H9 (cell line): Measurements from ENCODE around the gene LRCH4. TPM values are rescaled to one million over a fixed set of nuclear protein-coding genes. Genes with fewer than 3 reads are reported as not detected.

ENCODE experiments used
- DNase-seq: peaks from one replicate; pipeline ENCODE4 v3.0.0-alpha.2; 2017
- H2AFZ ChIP-seq: one replicate; pipeline ENCODE4 v1.6.1; 2013; ENCODE audit warnings: mild to moderate bottlenecking, low read length, control low read depth, moderate library complexity
- H2AK5ac ChIP-seq: 2 replicates; pipeline ENCODE4 v1.6.1; 2013; ENCODE audit warnings: low read length, control low read depth, mixed read lengths; ENCODE audit not compliant: insufficient read length
- H2BK120ac ChIP-seq: one replicate; pipeline ENCODE4 v1.6.1; 2013; ENCODE audit warnings: low read depth, mild to moderate bottlenecking, low read length, control low read depth, inconsistent platforms; ENCODE audit not compliant: poor library complexity, severe bottlenecking
- H2BK12ac ChIP-seq: 2 replicates; pipeline ENCODE4 v1.6.1; 2013; ENCODE audit warnings: low read length, control low read depth, mixed read lengths, low read depth; ENCODE audit not compliant: insufficient read length
- H2BK15ac ChIP-seq: 2 replicates; pipeline ENCODE4 v1.6.1; 2013; ENCODE audit warnings: low read depth, low read length, control low read depth
- H2BK20ac ChIP-seq: one replicate; pipeline ENCODE4 v1.6.1; 2013; ENCODE audit warnings: low read depth, mild to moderate bottlenecking, low read length, control low read depth, inconsistent platforms; ENCODE audit not compliant: poor library complexity, severe bottlenecking
- H2BK5ac ChIP-seq: 2 replicates; pipeline ENCODE4 v1.6.1; 2013; ENCODE audit warnings: low read length, control low read depth, mixed read lengths; ENCODE audit not compliant: insufficient read length
- H3K14ac ChIP-seq: 2 replicates; pipeline ENCODE4 v1.6.1; 2013; ENCODE audit warnings: low read length, control low read depth; ENCODE audit not compliant: insufficient read depth
- H3K18ac ChIP-seq: 2 replicates; pipeline ENCODE4 v1.6.1; 2013; ENCODE audit warnings: low read depth, mild to moderate bottlenecking, mixed read lengths, low read length, control low read depth; ENCODE audit not compliant: insufficient read length
- H3K23ac ChIP-seq: 2 replicates; pipeline ENCODE4 v1.6.1; 2013; ENCODE audit warnings: low read length, control low read depth, mixed read lengths, low read depth; ENCODE audit not compliant: insufficient read length
- H3K23me2 ChIP-seq: 2 replicates; pipeline ENCODE4 v1.6.1; 2013; ENCODE audit warnings: low read depth, mild to moderate bottlenecking, mixed read lengths, low read length, control low read depth; ENCODE audit not compliant: insufficient read length, poor library complexity, severe bottlenecking
- H3K27ac ChIP-seq: 2 replicates; pipeline ENCODE4 v1.5.1; 2013; ENCODE audit warnings: low read length, control low read depth, mixed read lengths, low read depth; ENCODE audit not compliant: insufficient read length
- H3K27me3 ChIP-seq: 2 replicates; pipeline ENCODE4 v1.6.1; 2013; ENCODE audit warnings: low read length, control low read depth, inconsistent platforms; ENCODE audit not compliant: insufficient read depth
- H3K4ac ChIP-seq: 2 replicates; pipeline ENCODE4 v1.6.1; 2013; ENCODE audit warnings: low read depth, mild to moderate bottlenecking, control low read depth, inconsistent platforms, low read length, moderate library complexity
- H3K4me1 ChIP-seq: 2 replicates; pipeline ENCODE4 v1.6.1; 2013; ENCODE audit warnings: low read length, control low read depth, inconsistent platforms; ENCODE audit not compliant: insufficient read depth
- H3K4me2 ChIP-seq: 2 replicates; pipeline ENCODE4 v1.6.1; 2013; ENCODE audit warnings: low read length, control low read depth, mixed read lengths; ENCODE audit not compliant: insufficient read length, insufficient read depth
- H3K56ac ChIP-seq: 2 replicates; pipeline ENCODE4 v1.6.1; 2013; ENCODE audit warnings: low read depth, mild to moderate bottlenecking, mixed read lengths, low read length, control low read depth; ENCODE audit not compliant: insufficient read length
- H3K79me1 ChIP-seq: 2 replicates; pipeline ENCODE4 v1.6.1; 2013; ENCODE audit warnings: low read depth, mild to moderate bottlenecking, moderate library complexity, low read length, control low read depth, inconsistent platforms; ENCODE audit not compliant: insufficient read depth, poor library complexity, severe bottlenecking
- H3K79me2 ChIP-seq: 2 replicates; pipeline ENCODE4 v1.6.1; 2013; ENCODE audit warnings: low read length, control low read depth, inconsistent platforms; ENCODE audit not compliant: insufficient read depth
- H3K9ac ChIP-seq: 2 replicates; pipeline ENCODE4 v1.6.1; 2013; ENCODE audit warnings: low read length, control low read depth, mixed read lengths; ENCODE audit not compliant: insufficient read length; ENCODE audit errors: extremely low read depth
- H3K9me3 ChIP-seq: one replicate; pipeline ENCODE4 v1.6.1; 2013; ENCODE audit warnings: low read depth, low read length, inconsistent platforms; ENCODE audit not compliant: control insufficient read depth
- H3T11ph ChIP-seq: one replicate; pipeline ENCODE4 v1.6.1; 2013; ENCODE audit warnings: mild to moderate bottlenecking, low read length, control low read depth, inconsistent platforms
- H4K20me1 ChIP-seq: one replicate; pipeline ENCODE4 v1.6.1; 2013; ENCODE audit not compliant: control insufficient read depth, insufficient read length, insufficient read depth
- H4K5ac ChIP-seq: 2 replicates; pipeline ENCODE4 v1.6.1; 2013; ENCODE audit warnings: low read depth, mild to moderate bottlenecking, mixed read lengths, low read length, control low read depth; ENCODE audit not compliant: insufficient read length
- H4K8ac ChIP-seq: replicated peaks from 2 replicates; pipeline ENCODE4 v1.6.1; 2013; ENCODE audit warnings: low read length, control low read depth, mixed read lengths, low read depth; ENCODE audit not compliant: insufficient read length
- H4K91ac ChIP-seq: 2 replicates; pipeline ENCODE4 v1.6.1; 2013; ENCODE audit warnings: low read depth, mild to moderate bottlenecking, moderate library complexity, mixed read lengths, low read length, control low read depth; ENCODE audit not compliant: insufficient read length
- H3K27ac Mint-ChIP-seq, 3 experiments: 2 replicates in 2 of 3; 3 replicates in 1 of 3; pipeline ENCODE4 v1.8.0; 2020 to 2021; ENCODE audit warnings: mixed read lengths in 3 of 3, mild to moderate bottlenecking in 1 of 3, moderate library complexity in 1 of 3
- H3K27me3 Mint-ChIP-seq: 2 replicates; pipeline ENCODE4 v1.8.0; 2021; ENCODE audit warnings: low read depth, mild to moderate bottlenecking, moderate library complexity, mixed read lengths
- H3K36me3 Mint-ChIP-seq, 3 experiments: 2 replicates in 2 of 3; 3 replicates in 1 of 3; pipeline ENCODE4 v1.8.0; 2020 to 2021; ENCODE audit warnings: low read depth in 3 of 3, mixed read lengths in 3 of 3; ENCODE audit not compliant: insufficient read depth in 1 of 3
- H3K4me1 Mint-ChIP-seq, 2 experiments: 2 replicates each; pipeline ENCODE4 v1.8.0; 2020; ENCODE audit warnings: mixed read lengths in 2 of 2
- H3K4me3 Mint-ChIP-seq, 2 experiments: 2 replicates in 1 of 2; 3 replicates in 1 of 2; pipeline ENCODE4 v1.8.0; 2020 to 2021; ENCODE audit warnings: mild to moderate bottlenecking in 2 of 2, mixed read lengths in 2 of 2, moderate library complexity in 1 of 2
- H3K9me3 Mint-ChIP-seq, 2 experiments: 2 replicates in 1 of 2; 3 replicates in 1 of 2; pipeline ENCODE4 v1.8.0; 2020; ENCODE audit warnings: mild to moderate bottlenecking in 2 of 2, mixed read lengths in 2 of 2, moderate library complexity in 1 of 2
- WGBS: extraction: QIAGEN DNeasy Blood & Tissue Kit; methylation state at CpG from one replicate; pipeline ENCODE4 v1.1.7; 2013; ENCODE audit warnings: missing lambda C conversion rate, low lambda C conversion rate, mixed read lengths; ENCODE audit not compliant: insufficient read length; ENCODE audit errors: extremely low coverage; 5-methylcytosine and 5-hydroxymethylcytosine counted together
- total RNA-seq: library from RNA; stranded (reverse); gene quantifications from 2 replicates; pipeline ENCODE4 v1.2.1, GENCODE V29; 2021
- TF ChIP-seq, protein P1 (sequence below): fragments of 200-600 bp; sonication (generic); conservative IDR thresholded peaks from 3 replicates; pipeline ENCODE4 v1.8.0; 2021; ENCODE audit warnings: antibody characterized with exemption, mild to moderate bottlenecking

LRCH4 gene
- total RNA-seq, 1 experiment from 2014 or later, result 39.1 TPM

DNA sequence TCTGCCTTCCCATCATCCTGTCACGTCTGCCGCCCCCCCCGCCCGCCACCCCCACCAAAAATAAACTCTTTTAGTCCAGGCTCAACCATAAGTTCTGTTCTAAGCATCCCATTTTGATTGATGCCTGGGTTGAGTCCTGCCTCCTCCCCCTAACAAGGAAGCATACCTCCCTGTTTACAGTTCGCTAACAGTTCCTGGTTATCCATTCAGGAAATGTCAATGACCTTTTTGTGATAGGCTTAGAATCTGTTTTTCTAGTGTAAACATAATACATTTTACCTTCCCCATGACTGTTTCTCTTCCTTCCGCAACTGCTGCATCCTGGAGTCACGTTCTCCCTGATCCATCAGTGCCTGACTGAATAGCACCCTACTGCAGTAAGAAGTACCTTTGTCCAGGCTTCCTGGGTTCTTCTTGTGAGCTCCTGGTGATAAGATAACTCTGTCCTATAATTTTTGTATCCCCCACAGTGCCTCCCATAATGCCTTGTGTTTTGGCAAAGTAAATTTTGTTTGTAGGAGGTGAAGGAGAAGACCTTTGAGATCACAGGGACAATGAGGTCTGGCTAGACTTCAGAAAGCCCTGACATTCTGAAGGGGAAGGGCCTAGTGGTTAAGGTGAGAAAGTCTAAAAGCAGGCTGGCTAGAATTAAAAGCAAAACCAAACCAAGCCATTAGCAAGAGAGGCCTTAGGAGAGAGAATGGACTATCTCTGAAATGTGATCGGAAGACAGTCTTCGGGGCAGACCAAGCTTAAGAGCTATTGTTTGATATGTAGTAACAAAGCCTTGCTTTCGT lies 39.6 kb downstream of the LRCH4 start:
- Mint-ChIP-seq H3K36me3 (peaks cover 2 to 9% (median 8%) of the 10 kb centered on the region in 3 experiments), H3K9me3 (no peaks in the 10 kb centered on the region; a peak in 1 of 5 replicates), H3K27me3 (peaks cover under 1% of the 10 kb centered on the region; the same call in 1 of the 2 replicates), H3K4me3 (peak overlapping the region in 1 of 2 experiments; percentile 5; a peak in 1 of 5 replicates), H3K4me1 (peaks cover 62 to 65% of the 10 kb centered on the region in 2 experiments), H3K27ac (peak overlapping the region in 1 of 3 experiments; percentile 65; a peak in 3 of 7 replicates)
- Histone ChIP-seq H2BK15ac (peak overlapping the region; percentile 12; the same call in 1 of the 2 replicates), H3K79me2 (no peaks in the 10 kb centered on the region), H2AFZ (no peak overlapping the region), H4K5ac (no peak overlapping the region), H3K79me1 (no peaks in the 10 kb centered on the region), H3K14ac (peak overlapping the region; percentile 56; the same call in 1 of the 2 replicates), H3K23me2 (no peaks in the 10 kb centered on the region), H3K9ac (no peak overlapping the region), H2AK5ac (no peak overlapping the region), H3K27ac (no peak overlapping the region), H3K9me3 (no peaks in the 10 kb centered on the region), H3K23ac (no peak overlapping the region), H3K4me2 (no peak overlapping the region), H4K8ac (no peak overlapping the region), H3K27me3 (no peaks in the 10 kb centered on the region), H2BK5ac (no peak overlapping the region), H3K4ac (no peak overlapping the region), H2BK120ac (peak overlapping the region; percentile 72), H4K20me1 (no peaks in the 10 kb centered on the region), H3K56ac (no peak overlapping the region), H2BK20ac (no peak overlapping the region), H3K18ac (no peak overlapping the region), H2BK12ac (no peak overlapping the region), H4K91ac (no peak overlapping the region), H3K4me1 (peaks cover 19% of the 10 kb centered on the region), H3T11ph (peak overlapping the region; percentile 3)
- TF ChIP-seq, protein P1, sequence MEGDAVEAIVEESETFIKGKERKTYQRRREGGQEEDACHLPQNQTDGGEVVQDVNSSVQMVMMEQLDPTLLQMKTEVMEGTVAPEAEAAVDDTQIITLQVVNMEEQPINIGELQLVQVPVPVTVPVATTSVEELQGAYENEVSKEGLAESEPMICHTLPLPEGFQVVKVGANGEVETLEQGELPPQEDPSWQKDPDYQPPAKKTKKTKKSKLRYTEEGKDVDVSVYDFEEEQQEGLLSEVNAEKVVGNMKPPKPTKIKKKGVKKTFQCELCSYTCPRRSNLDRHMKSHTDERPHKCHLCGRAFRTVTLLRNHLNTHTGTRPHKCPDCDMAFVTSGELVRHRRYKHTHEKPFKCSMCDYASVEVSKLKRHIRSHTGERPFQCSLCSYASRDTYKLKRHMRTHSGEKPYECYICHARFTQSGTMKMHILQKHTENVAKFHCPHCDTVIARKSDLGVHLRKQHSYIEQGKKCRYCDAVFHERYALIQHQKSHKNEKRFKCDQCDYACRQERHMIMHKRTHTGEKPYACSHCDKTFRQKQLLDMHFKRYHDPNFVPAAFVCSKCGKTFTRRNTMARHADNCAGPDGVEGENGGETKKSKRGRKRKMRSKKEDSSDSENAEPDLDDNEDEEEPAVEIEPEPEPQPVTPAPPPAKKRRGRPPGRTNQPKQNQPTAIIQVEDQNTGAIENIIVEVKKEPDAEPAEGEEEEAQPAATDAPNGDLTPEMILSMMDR, result no peak
- DNase-seq, result no peak
- no CpG with 5 or more reads among the region's 10 CpGs for WGBS
